Skin epidermis (tissue), 12 donors: ENCODE data around the gene BCL2.
A peak's percentile ranks its signal among the peaks of the same experiment; 100 is the strongest.

Experiments
- H3K27ac ChIP-seq, 21 experiments: fragments of 200-600 bp; sonication (generic) in 11 of 21; one replicate each; pipeline ENCODE4 v1.5.0; 2020; ENCODE audit warnings: mild to moderate bottlenecking in 3 of 21, inconsistent platforms in 2 of 21, moderate library complexity in 2 of 21
- H3K4me3 ChIP-seq, 7 experiments: fragments of 200-600 bp; sonication (generic) in 2 of 7; one replicate each; pipeline ENCODE4 v1.5.0; 2020; ENCODE audit warnings: inconsistent platforms in 2 of 7, mild to moderate bottlenecking in 2 of 7, moderate library complexity in 1 of 7

The BCL2 gene

GRCh38 chr18:63112706-63113105 lies 206.9 kb downstream of the BCL2 start:
- Histone ChIP-seq H3K4me3 (no peak overlapping the region), H3K27ac (no peak overlapping the region)

DNA sequence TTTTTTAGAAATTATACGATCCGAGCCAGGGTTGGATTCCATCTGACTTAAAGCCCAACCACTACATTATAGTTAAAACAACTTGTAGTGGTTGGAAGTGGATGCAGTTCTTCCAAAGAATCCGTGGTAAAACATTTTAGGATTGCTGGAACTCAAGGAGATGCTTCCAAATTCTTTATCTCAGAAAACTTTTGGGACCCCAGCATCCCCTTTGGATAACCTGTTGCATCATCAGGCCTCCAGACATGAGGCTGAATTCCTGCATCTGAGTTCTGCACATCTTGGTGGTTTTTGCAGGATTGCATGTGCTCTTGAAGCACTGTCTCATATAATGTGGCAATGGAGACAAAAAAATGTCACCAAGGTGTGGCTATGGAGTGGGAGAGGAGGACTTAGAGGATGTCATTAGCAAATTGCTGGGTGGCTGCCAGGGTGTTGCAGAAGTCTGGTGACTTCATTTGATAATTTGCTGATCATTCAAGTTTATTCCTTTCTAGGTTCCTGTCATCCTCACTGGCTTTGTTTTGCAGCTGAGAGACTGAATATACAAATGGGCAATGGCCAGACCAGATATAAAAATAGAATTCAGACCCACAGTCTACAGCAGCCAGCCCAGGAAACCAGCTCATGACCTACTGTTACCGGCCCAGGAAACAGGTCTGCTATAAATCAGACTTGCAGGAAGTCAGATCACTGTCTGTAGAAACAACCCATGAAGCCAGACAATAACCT lies 207.7 kb downstream of the BCL2 start:
- Histone ChIP-seq H3K27ac (peak overlapping the region in 1 of 21 experiments; percentile 2), H3K4me3 (no peak overlapping the region)

DNA sequence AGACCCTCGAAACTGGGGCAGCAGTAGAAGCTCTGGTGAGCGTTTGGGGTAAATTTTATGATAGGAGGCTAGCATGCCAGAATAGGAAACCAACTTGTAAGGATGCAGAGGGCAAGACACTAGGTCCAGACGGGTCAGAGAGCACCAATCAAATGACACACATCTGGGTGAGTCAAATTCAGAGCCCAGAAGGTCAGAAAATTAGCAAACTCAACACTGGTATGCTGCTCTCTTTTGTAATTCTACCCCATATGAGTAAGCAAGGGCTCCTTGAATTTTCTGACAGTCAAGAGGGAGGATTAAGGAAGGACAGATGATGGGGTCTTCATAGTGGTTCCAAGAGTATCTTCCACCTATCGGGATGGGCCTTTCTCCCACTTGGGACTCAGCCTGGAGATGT lies 209.8 kb downstream of the BCL2 start:
- H3K27ac ChIP-seq, result no peak overlapping the region

DNA sequence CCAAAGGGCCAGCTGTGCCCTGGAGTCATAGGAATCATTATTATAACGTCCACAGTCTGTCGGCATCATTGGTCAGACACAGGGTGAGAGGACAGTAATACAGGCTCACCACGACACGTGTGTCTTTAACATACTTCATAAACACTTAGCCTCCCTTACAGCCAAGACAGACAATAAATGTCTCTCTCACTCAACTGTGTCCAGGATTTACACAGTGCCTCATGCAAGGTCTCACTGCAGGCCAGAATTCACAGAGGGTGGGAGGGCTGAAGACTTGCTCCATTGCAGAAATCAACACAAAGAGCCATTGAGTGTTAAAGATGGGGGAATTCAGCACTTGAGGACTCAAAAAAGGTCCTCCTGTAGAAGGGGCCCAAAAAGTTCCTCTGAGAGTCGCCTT lies 210.5 kb downstream of the BCL2 start:
- Histone ChIP-seq H3K4me3 (no peak overlapping the region), H3K27ac (no peak overlapping the region)

More for the DNA sequence above, 209.8 kb downstream of the BCL2 start:
- H3K4me3 ChIP-seq, result no peak overlapping the region

DNA sequence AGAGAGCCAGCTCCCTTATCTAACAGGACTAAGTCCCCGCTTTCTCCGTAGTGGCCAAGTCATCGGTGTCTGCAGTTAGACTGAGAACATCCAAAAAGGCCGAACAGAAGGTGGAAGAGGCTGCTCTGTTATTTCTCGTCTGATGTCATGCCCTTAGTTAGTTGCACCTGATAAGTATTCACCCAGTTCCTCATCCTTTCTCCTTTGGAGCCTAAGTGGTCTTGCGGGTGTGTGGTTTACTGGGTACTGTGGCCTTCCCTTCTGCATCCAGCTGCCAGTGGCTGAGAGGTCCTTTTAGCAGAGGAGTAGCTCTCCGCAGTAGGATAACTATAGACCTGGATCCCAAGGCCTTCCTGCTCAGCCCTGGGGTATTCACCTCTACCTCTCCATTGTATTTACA lies 211.6 kb downstream of the BCL2 start:
- no peak overlapping the region for H3K4me3 ChIP-seq
- H3K27ac ChIP-seq, result no peak overlapping the region

DNA sequence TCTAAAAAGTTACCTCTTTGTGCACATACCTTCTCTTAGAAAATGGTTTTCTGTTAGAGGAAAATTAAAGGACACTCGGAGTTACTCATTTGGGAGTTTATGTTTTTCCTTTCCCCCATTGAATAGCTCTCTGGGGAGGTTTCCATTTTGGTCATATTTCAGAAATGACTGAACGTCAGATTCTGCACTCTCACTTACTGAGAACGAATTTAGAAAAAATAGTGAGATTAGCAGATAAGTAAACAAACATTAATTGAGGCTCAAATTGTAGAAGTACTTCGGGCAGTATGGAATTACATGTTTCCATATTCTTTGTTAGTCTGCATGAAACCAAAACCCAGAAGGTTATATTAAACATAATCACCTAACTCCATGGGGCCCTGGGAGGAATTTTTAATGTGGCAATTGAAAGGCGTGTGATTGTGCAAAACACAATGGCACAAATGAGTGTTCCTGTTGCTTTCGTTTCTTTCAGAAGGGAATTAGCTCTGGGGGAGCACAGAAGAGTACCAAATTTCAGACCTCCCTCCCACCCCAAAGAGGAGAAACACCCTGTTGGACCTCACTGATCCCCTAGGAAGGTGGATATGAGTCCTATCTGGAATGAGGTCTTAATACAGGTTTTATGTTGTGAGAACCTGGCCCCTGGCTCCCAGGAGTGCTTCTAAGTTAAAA lies 212.3 kb downstream of the BCL2 start:
- H3K27ac ChIP-seq, result no peak overlapping the region

DNA sequence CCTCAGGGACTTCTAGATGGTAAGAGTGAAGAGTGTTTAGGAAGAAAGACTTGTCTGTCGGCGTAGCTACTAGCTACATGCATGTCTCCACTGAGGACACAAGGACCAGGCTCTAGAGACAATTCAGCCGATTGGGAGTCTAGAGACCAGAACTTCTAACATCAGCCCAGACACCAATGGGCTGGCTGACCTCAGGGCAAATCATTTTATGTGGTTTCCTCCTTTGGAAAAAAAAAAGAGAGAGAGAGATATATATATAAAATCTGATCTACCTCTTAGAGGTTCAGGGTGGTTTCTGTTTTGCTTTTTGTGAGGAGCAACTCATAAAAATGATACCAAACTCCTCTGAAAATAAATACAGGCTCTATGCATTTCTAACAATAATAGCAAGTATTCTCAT lies 212.8 kb downstream of the BCL2 start:
- H3K27ac ChIP-seq, result no peak overlapping the region

More for the DNA sequence above, 212.3 kb downstream of the BCL2 start:
- H3K4me3 ChIP-seq, result no peak overlapping the region

DNA sequence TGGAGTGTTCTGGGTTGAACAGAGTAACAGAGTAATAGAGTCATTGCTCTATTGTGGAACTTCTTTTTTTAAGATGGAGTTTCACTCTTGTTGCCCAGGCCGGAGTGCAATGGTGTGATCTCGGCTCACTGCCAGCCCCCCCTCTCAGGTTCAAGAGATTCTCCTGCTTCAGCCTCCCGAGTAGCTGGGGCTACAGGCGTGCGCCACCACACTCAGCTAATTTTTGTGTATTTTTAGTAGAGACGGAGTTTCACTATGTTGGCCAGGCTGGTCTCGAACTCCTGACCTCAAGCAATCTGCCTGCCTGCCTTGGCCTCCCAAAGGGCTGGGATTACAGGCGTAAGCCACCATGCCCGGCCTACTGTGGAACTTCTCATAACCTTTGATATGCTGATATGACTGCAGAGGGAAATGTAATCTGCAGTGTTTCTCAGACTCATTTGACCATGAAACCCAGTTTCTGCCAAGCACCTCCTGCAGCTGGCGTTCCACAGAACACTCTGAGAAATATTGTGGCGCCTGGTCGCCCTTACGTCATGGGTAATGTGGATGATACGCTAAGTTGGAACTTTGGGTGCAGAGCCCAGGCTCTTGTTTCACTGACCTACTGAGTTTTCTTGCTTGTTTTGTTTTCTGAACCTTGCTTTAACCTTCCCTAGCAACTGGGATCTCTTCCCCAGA lies 213.8 kb downstream of the BCL2 start:
- H3K27ac ChIP-seq, result no peak overlapping the region

More for the DNA sequence above, 212.8 kb downstream of the BCL2 start:
- H3K4me3 ChIP-seq, result no peak overlapping the region

DNA sequence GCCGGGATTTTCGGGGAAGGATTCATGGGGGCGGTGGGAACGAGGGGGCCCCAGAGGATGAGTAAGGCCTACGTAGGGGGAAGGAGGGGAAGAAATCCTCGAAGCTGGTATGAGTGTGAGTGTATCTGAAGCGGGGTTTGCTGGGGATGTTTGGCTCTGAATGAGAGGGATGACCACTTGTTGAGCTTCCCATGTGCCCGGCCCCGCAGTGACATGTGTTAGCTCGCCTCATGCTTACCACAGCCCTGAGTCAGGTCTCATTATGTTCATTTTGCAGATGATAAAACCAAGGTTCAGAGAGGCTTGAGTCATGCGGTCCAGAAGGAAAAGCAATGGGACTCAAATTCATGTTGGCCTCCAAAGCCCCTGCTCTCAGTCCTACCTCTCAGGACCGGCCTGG lies 214.7 kb downstream of the BCL2 start:
- no peak overlapping the region for H3K4me3 ChIP-seq
- no peak overlapping the region for H3K27ac ChIP-seq

More for the DNA sequence above, 213.8 kb downstream of the BCL2 start:
- H3K4me3 ChIP-seq, result no peak overlapping the region

DNA sequence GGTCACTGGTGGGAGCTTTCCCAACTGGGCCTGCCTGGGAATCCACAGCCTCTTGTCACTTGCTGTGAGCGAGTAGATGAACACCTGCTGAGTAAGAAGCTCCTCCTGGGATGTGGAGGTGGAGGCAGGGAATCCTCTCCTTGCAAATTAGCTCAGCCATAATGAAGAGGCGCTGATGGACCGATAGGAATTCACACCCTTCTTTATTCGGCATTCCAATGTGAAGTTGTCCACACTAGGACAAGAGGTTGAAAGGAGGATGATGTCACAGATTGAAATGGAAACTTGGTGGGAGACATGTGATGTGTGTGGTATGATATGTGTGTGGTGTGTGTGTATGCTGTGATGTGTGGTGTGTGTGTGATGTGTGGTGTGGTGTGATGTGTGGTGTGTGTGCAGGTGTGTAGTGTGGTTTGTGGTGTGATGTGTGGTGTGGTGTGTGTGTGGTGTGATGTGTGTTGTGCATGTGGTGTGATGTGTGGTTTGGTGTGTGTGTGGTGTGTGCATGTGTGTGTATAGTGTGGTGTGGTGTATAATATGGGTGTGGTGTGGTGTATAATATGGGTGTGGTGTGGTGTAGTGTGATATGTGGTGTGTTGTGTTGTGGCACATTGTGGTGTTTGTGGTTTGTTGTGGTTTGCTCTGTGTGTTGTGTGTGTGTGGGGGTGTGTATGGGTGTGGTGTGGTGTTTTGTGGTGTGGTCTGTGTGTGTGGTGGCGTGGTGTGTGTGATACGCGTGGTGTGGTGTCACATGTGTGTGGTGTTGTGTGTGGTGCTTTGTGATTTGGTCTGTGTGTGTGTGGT lies 216.4 kb downstream of the BCL2 start:
- H3K27ac ChIP-seq, result no peak overlapping the region

DNA sequence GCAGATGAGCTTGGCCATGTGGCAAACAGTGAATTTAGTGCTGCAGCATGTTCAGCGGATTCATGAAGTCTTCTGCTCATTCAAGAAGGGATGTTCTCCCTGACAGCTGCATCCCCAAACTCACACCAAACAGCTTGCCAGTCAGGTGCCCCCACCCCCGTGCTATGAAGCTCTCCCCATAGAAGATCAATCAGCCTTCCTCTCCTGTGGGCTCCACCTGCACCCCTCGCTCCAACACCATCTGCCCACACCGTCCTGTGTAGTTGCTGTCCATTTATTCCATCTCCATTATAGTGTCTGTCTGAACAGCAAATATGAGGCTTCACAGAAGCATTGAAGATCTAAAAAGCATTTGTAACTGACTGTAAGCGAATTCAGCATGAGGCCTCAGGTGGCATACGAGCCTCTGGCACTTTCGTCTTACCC lies 218.9 kb downstream of the BCL2 start:
- H3K27ac ChIP-seq, result no peak overlapping the region

More for the DNA sequence above, 216.4 kb downstream of the BCL2 start:
- H3K4me3 ChIP-seq, result no peak overlapping the region

DNA sequence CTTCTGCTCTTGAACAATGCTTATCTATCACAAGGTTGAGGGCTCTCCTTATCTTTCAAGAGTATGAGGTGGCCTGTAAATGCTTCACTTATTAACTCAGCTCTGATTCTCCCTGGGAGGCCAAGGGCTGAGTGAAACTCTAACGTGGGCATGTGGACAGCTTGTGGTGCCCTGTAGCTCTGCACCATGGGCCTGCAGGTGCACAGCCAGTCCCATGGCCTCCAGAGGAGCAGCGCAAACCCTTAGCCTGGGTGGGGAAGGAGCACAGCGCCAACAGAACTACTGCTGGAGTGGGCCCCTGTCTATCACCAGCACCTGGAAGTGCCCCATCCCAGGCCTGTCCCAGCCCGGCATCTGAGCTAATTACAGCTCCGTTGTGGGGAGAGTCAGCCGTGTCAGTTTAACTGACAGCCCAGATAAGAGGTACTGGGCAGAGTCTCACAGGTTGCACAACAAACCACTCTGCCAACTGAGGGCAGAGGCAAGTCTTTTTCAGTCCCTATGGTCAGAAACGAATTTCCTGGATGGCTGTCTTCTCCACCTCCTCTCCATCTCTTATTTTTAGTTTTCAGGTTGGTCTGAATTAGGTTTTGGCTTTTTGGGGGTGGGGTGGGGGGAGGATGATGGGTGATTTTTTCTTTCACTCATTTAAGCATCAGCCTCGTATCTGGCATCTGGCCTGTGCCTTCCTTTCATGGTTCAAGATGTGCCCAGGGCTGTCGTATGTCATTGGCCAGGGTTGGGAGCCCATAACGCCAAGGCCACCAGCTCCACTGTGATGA lies 219.5 kb downstream of the BCL2 start:
- Histone ChIP-seq H3K27ac (no peak overlapping the region), H3K4me3 (no peak overlapping the region)

More for the DNA sequence above, 218.9 kb downstream of the BCL2 start:
- H3K4me3 ChIP-seq, result no peak overlapping the region

DNA sequence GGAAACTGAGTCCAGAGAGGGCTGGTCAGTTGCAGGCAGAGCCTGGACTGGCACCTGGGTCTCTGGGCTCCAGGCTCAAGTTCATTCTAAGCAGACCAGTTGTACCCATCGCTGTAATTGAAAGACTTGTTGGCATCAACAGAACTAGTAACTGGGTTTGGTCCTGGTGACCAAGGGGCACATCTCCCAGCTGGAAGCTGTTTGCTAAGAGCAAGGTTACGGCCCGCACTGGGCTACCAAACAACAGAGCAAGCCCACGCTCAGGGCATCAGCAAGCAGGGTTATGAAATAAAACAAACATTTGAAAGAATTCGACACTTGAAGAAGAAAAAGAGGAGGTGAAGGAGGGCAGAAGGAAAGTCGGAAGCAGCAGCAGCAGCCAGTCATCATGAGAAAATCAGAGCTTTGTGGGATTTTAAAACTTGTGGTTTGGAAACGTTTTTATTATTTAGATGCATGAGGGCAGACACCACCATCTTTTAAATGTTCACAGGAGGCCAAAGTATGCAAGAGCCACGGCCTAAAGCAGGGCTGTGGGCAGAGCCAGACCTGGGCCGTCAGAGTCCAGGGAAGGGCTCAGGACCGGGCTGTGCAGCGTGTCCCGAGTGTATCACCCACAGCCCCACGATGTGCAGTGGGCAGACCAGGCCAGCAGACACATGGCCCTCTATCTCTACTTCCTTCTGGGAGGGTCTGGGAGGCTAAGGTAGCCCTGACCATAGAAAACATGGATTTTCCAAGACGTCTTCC lies 220.3 kb downstream of the BCL2 start:
- no peak overlapping the region for H3K27ac ChIP-seq
- H3K4me3 ChIP-seq, result no peak overlapping the region

GRCh38 chr18:63098018-63098981 lies 221.3 kb downstream of the BCL2 start:
- Histone ChIP-seq H3K27ac (no peak overlapping the region), H3K4me3 (no peak overlapping the region)

GRCh38 chr18:63097178-63097577 lies 222.4 kb downstream of the BCL2 start:
- Histone ChIP-seq H3K27ac (no peak overlapping the region), H3K4me3 (no peak overlapping the region)

DNA sequence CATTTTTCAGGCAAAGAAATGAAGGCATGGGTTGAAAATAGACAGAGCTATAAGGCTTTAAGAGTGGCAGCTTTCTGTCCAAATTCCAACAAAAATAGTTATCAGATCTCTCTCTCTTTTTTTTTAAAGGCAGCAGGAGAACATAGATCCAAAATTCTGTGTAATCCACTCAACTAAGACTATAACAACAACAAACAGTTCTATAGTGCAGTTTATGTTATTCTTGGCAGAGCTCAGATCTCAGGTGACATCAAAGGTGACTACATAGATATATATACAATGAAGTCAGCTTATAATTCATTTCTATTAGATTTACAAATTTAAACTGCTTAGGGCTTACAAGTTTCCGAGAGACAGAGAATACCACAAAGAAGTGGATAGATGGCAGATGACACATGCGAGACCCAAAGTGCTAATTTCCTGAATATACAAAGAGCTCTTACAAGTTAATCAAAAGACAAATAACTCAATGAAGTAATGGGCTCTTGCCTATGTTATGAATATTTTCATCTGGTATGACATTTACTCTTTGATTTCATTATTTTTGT lies 223.2 kb downstream of the BCL2 start:
- Histone ChIP-seq H3K27ac (no peak overlapping the region), H3K4me3 (no peak overlapping the region)

- Histone ChIP-seq H3K4me3 (no peak overlapping the region), H3K27ac (no peak overlapping the region)
These were observed 223.8 kb downstream of the BCL2 start for GRCh38 chr18:63095768-63096167.
